Hematopoietic multipotent progenitor cell treated with erythropoietin and hydrocortisone succinate and interleukin-3 and kit ligand, for 17 days (in vitro differentiated cells): Measurements from ENCODE around the gene C11orf24.

Source experiments
- DNase-seq: peaks from one replicate; pipeline ENCODE4 v3.0.0-alpha.2; 2015; ENCODE audit warnings: low spot score

C11orf24 gene

DNA sequence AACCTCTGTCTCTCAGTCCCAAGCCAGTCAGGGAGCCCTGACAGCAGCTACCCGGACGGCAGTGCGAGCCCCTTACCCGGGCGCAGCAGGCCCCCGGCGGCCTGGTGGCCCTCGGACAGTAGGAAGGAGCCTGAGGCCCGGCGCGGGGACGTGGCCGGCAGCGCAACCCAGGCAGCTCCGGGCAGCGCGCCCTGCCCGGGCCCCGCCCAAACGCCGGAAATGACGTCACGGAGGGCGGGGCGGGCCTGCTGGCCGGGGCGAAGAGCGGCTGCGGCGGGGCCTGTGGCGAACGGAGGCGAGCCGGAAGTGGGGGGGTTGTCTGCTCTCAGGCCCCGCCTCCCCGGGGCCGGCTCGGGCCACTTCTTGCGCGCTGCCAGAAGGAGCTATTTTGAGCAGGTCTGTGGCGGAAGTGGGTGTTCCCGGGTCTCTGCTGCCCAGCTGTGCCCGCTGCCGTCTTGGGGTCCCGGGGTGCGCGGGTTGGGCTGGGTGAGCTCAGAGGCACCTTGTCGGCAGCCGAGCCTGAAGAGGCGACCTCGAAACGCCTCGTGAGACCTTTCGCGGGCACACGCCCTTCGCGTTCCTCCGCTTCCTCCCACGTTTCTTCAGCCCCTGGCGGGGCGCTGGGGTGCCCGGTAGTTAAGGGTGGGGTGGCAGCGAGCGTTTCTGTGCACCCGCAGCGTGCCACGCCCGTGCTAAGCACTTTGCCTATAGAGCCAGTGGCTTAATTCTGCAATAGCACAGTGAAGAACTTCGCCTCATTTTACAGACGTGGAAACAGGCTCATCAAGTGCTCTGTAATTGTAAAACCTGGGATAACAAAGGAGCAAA lies at the start of gene C11orf24:
Gene C11orf24 (minus strand): TSS at position 193 of the 828 bp plus-strand sequence. CDS start 8,206 bp downstream, outside the sequence.
- DNase-seq = peak; percentile 97

DNA sequence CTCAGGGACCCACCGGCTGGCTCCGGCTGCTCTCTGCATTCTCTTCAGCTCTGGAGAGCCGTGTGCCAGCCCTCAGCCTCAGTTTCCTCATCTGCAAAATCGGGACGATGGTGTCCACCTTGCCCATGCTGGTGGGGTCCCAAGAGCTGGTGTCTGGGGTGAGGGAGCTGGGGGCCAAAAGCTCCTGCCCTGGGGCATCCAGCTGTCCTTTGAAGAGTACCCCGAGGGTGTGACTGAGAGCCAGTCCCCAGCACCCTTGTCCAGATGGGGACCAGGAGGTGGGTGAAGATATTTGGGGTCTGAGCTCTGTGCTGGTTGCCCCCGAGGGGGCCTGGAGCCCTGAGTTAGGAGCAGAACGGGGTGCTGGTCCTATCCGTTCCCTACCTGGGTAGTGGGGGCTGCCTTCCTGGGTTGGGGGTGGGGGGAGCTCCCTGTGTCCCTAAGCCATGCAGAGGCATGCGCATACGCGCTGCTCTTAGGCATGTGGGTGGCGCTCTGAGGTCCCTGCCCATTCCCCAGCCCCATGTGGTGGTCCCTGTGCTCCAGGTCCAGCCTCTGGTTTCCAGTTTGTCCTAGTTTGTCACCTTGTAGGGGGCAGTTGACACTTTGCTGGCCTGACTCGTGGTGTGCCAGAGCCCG lies 45.5 kb upstream of the C11orf24 start:
- DNase-seq = no peak

DNA sequence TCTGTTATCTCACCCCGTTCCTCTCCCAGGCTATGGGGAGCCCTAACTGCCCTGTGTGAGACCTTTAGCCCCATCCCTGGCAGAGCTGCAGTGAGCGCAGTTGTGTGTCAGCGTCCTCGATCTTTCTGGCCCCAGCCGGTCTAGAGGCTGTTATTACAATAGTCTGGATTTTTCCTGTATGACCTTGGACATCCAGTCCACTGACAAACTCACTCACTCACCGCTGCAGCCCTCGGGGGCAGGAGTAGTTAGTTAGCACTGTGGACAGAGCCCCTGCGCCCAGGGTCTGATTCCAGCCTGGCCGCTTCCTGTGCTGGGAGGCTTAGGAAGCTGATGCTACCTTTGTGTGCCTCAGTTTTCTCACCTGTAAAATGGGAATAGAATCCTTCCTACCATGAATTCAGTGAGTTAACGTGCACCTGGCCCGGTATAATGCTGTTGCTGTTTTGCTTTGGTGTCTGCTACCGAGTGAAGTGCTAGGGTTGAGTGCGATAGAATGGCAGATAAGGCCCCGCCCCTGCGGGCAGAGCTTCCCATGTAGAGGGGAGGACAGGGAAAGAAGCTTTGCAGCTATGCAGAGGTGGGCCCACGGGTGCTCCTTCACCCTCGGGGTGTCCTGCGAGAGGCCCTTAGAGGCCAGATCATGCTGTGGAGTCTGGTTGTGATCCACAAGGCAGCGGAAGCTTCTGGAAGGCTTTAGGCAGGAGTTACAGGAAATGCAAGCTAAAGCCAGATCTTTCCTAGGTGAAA lies 43.6 kb upstream of the C11orf24 start:
- no peak for DNase-seq

DNA sequence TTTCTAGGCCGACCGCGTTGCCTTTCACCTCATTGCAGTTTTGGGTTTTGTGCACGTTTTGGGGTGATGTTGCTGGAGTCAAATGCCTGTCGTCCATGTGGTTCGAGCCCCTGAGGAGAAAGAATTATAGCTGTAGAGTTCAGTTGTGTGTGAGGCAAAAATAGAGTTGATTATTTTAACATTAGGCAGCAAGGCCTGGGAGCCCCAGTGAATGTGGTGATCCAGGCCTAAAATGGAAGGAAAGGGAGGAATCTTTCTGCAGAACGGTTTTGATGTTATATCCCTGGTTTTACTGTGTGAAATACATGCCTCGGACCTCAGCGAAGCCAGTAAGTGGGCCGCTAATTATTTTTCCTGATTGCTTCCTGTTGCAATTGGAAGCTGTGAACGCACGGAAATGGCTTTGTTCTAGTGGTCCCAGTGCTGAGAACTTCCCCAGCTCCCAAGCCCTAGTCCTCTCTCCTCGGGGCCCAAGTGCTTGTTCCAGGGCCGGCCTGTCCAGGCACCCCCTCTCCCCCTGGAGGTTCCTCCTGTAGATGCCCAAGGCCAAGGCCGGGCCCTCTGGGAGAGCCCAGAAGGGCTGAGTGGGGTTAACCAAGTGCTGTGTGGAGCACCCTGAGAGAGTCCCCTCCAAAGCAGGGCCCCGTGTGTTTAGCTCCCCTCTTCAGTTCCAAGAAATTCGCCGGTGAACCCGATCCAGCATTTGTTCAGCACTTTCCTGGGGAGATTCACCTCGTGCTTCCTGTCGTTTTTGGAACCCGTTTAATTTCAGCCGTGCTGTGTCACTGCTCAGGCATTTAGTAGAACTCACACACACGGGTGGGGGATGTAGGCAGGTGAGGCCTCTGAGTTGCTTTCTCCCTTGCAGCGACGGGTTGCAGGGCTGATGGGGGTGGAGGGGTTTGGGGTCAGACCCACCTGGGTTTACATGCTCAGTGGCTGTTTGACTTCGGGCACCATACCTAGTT lies 42.7 kb upstream of the C11orf24 start:
- peak; percentile 30 for DNase-seq

DNA sequence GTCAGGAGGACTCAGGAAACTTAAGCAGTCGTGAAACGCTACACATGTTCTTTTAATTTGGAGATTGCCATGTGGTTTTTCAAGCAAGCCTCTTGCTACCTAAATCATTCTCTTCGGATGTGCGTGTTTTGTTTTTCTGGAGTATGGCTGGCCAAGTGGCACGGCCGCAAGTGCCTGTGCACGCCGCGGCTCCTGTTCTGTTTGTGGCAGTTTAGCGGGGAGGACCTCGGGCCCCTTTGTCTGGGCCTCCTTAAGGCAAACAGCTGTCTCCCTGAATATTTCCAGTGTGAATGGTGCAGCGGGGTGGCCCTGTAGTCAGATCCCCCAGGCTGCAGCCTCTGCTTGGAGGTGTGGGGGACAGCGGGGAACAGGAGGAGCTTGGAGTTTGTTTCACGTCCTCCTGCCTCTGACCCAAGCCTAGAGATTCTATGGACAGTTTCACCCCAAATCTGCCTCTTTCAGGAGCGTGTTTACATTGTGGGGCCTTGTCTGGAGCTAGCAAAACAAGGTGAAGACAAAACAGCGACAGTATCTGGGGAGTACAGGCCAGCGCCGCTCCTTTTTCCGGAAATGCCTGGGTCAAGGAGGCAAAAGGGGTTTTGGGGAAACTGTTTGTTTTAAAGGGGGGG lies 41.9 kb upstream of the C11orf24 start:
- peak; percentile 17 for DNase-seq

- no peak for DNase-seq
Measured at GRCh38 chr11:68312780-68313573, 41.2 kb upstream of the C11orf24 start.

- DNase-seq = no peak
Measured at GRCh38 chr11:68312117-68312779, 40.5 kb upstream of the C11orf24 start, which contains the start of gene LRP5. Gene LRP5, plus strand, starts transcription at chr11:68312591. Its CDS starts 124 bp downstream, at chr11:68312715.

GRCh38 chr11:68311160-68312116 lies 39.7 kb upstream of the C11orf24 start:
- no peak for DNase-seq

- no peak for DNase-seq
Measured at GRCh38 chr11:68309621-68310185, 37.9 kb upstream of the C11orf24 start.

GRCh38 chr11:68308068-68308467 lies 36.3 kb upstream of the C11orf24 start:
- DNase-seq = no peak

- DNase-seq = no peak
Measured at GRCh38 chr11:68306636-68307035, 34.9 kb upstream of the C11orf24 start.

- no peak for DNase-seq
Measured at GRCh38 chr11:68303982-68304780, 32.4 kb upstream of the C11orf24 start.

GRCh38 chr11:68303083-68303482 lies 31.3 kb upstream of the C11orf24 start:
- no peak for DNase-seq

DNA sequence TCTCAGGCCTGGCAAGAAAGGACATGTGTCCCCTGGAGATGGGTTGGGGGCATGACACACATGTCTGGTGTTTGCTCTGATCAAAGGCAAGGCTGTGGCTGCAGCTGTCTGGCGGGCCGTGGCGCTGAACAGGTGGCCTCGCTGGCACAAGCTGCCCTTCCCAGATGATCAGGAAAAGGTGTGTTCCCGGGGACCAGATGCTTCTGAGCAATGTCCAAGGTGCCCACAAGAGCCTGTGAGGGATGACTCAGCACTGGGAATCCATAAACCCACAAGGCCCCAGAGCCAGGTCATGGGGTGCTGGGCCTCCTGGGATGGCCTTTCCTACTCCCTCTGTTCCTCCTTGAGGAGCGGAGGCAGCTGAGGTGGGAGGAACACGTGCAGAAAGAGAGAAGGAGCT lies 30.9 kb upstream of the C11orf24 start:
- DNase-seq = no peak

DNA sequence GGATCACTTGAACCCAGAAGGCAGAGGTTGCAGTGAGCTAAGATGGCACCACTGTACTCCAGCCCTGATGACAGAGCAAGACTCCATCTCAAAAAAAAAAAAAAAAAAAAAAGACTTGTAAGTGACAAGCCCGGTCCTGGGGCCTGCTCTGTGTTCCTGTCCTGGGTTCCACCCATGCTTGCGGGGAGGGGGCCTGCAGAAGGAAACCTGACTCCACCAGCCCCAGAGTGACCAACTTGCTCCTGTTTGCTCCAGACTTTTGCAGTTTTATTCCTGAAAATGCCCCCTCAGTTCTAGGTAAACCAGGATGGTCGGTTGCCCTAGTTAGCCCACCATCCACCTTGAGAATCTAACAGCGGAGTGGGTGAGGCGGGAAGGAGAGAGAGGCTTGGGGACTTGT lies 30.5 kb upstream of the C11orf24 start:
- DNase-seq = no peak

GRCh38 chr11:68300076-68300830 lies 28.5 kb upstream of the C11orf24 start:
- DNase-seq = no peak
